Measurements from ENCODE around the gene KLF6.

- TF ChIP-seq SIN3A (IDR thresholded peaks at IDR 0.05; ENCODE audit: borderline replicate concordance, low read depth, low read length): no peak; the same call in 1 of the 2 replicates
- no peak for TF ChIP-seq CTCF (IDR thresholded peaks at IDR 0.05)
- 0 out of 2 replicates have a peak, but pooled peaks have one; percentile 4 for TF ChIP-seq JUND (IDR thresholded peaks at IDR 0.05)
- TF ChIP-seq YY1 (IDR thresholded peaks at IDR 0.05; ENCODE audit: low read depth): no peak
- TF ChIP-seq POLR2AphosphoS5 (IDR thresholded peaks at IDR 0.05; ENCODE audit: low read depth, low read length): peak; percentile 45
- TF ChIP-seq ZBTB33 (IDR thresholded peaks at IDR 0.05; ENCODE audit: borderline replicate concordance, low read depth): no peak
- TF ChIP-seq USF1 (IDR thresholded peaks at IDR 0.05; ENCODE audit: borderline replicate concordance, low read depth): no peak
- no peak for TF ChIP-seq MAX (IDR thresholded peaks at IDR 0.05; ENCODE audit: low read depth)
Observed at GRCh38 chr10:3774018-3774813, 10.8 kb downstream of the KLF6 start.

All from SK-N-SH (cell line).